Measurements from ENCODE around the gene CEACAM18. TPM values are rescaled to one million over a fixed set of nuclear protein-coding genes. Genes with fewer than 3 reads are reported as not detected.

CEACAM18 gene
- polyA plus RNA-seq, 2 of the 4 experiments (the other 2 are of a cell fraction): not detected

DNA sequence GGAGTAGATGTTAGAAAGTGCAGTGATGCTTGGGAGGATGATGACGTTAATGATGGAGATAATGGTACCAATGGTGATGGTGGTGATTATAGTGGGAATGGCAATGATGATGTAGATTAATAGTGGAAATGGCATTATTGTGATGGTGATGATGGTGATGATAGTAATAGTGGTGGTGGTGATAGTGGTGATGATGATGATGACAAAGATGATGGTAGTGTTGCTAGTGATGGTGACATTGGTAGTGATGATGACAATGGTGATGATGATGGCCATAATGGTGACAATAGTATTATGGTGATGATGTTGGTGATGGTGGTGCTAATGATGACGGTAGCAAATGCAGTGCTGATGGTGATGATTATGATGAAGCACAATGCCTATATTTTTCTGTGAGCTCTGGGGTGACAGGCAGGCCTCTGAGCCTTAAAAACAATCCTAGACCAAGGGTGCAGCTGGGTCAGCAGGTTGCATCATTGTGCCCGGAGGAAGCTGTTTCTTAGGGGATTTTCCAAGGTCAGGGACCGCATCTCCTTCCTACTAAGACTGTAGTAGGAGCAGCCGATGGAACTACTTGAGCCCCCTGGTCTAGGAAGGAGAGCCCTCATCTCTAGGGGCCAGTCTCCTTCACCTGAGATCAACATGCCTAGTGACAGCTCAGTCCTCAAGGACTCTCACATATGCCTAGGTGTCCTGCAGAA is 7.8 kb downstream of the CEACAM18 start:
- Histone ChIP-seq H3K4me3 (no peak overlapping the region), H3K27ac (no peak overlapping the region), H3K4me2 (no peak overlapping the region), H3K4me1 (no peaks in the 10 kb centered on the region), H3K9me3 (peaks cover 14% of the 10 kb centered on the region; the same call in 1 of the 3 replicates)
- 21% methylated on average over 5 of the region's 5 CpGs for WGBS (ENCODE audit: missing lambda C conversion rate)
- DNase-seq (ENCODE audit: low read depth in 1 of 2, low spot score in 1 of 2): no peak
- no peak for ATAC-seq
- TF ChIP-seq ZC3H11A (IDR thresholded peaks at IDR 0.05) (no peak), RCOR1 (IDR thresholded peaks at IDR 0.05; ENCODE audit: low read depth, low read length) (no peak), CHD2 (IDR thresholded peaks at IDR 0.05; ENCODE audit: low read length, partially characterized antibody) (no peak), GATA3 (IDR thresholded peaks at IDR 0.05; ENCODE audit: borderline replicate concordance) (no peak), POLR2A (IDR thresholded peaks at IDR 0.05; ENCODE audit: low read length) (no peak), HEYL (CRISPR knock-in tag; IDR thresholded peaks at IDR 0.05) (no peak), ZFP36 (IDR thresholded peaks at IDR 0.05; ENCODE audit: borderline replicate concordance, partially characterized antibody) (no peak), CEBPB (IDR thresholded peaks at IDR 0.05) (no peak), FOSL2 (IDR thresholded peaks at IDR 0.05) (no peak), FOSL2 (CRISPR knock-in tag; IDR thresholded peaks at IDR 0.05) (no peak)
- ChIA-PET POLR2A (no interaction called here), CTCF (interaction anchor here (0.9 kb wide), 1 partner anchor 13 kb away, joined by 6 read pairs; no protein-coding TSS in a partner anchor)
- FAIRE-seq: no peak

DNA sequence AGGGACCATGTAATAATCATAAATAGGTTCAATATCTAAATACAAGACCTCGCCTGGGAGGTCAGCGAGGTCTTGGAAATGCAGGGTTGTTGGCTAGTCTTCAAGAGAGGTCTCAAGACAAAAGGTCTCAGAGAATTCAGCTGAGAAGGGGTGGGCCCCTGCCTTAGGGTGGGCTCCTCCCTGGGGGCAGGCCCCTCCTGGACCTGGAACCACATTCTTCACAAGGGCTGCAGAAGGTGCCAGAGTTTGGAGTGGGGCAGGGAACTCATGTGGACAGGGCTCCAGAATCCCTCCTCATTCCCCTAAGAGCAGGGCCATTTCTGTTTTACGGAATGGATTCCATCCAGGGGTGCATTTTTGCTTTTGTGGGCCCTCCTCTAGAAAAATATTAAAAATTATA is 10.2 kb downstream of the CEACAM18 start:
- 3% methylated on average over 3 of the region's 3 CpGs for WGBS (ENCODE audit: missing lambda C conversion rate)
- ChIA-PET CTCF (no interaction called here), POLR2A (no interaction called here)
- Histone ChIP-seq H3K9me3 (peaks cover 14% of the 10 kb centered on the region; the same call in 1 of the 3 replicates), H3K4me1 (no peaks in the 10 kb centered on the region), H3K4me3 (no peak overlapping the region), H3K27ac (no peak overlapping the region), H3K4me2 (no peak overlapping the region)
- no peak for TF ChIP-seq PHF8 (IDR thresholded peaks at IDR 0.05; ENCODE audit: borderline replicate concordance, low read depth)
- no peak for TF ChIP-seq GATA3 (IDR thresholded peaks at IDR 0.05; ENCODE audit: borderline replicate concordance)
- no peak for TF ChIP-seq RFX5 (IDR thresholded peaks at IDR 0.05)
- TF ChIP-seq HOXB5 (CRISPR knock-in tag; IDR thresholded peaks at IDR 0.05): no peak
- no peak for TF ChIP-seq MAZ (IDR thresholded peaks at IDR 0.05; ENCODE audit: borderline replicate concordance, low read depth, low read length)
- TF ChIP-seq HEYL (CRISPR knock-in tag; IDR thresholded peaks at IDR 0.05): no peak
- TF ChIP-seq HDAC2 (IDR thresholded peaks at IDR 0.05): no peak
- TF ChIP-seq RNF2 (IDR thresholded peaks at IDR 0.05; ENCODE audit: borderline replicate concordance, low read depth): no peak
- no peak for TF ChIP-seq JUNB (IDR thresholded peaks at IDR 0.05)
- no peak for TF ChIP-seq NFE2L2 (conservative IDR thresholded peaks at IDR 0.05; ENCODE audit: low read length)
- TF ChIP-seq SREBF2 (IDR thresholded peaks at IDR 0.05): no peak
- TF ChIP-seq TP53 (CRISPR knock-in tag; IDR thresholded peaks at IDR 0.05): no peak
- TF ChIP-seq FOSB (CRISPR knock-in tag; IDR thresholded peaks at IDR 0.05): no peak
- no peak for TF ChIP-seq NR3C1 (IDR thresholded peaks at IDR 0.05)
- TF ChIP-seq FOXS1 (CRISPR knock-in tag; IDR thresholded peaks at IDR 0.05): no peak
- TF ChIP-seq NPAS2 (CRISPR knock-in tag; IDR thresholded peaks at IDR 0.05; ENCODE audit: borderline replicate concordance): no peak
- no peak for TF ChIP-seq TFCP2L1 (CRISPR knock-in tag; IDR thresholded peaks at IDR 0.05)
- no peak for TF ChIP-seq RAD21 (conservative IDR thresholded peaks at IDR 0.05 in 1 of 2, IDR thresholded peaks at IDR 0.05 in 1 of 2)
- FAIRE-seq: no peak
- ATAC-seq: no peak
- no peak for DNase-seq (ENCODE audit: low read depth in 1 of 2, low spot score in 1 of 2)

DNA sequence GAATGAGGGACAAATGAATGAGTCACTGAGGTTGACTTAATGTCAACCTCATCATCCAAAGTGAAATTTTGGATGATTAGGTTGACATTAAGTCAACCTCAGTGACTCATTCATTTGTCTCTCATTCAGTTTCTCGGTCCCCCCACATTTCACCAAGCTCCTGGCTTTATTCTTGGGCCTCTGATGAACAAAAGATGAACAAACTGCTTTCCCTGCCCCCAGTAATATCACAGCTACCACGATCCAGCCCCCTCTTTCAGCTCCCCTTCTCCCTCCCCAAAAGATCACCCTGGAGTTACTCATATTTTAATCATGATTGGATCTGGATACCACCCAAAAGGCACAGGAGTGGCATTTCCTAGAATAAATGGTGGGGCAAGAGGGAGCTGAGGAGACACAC is 10.8 kb downstream of the CEACAM18 start:
- Histone ChIP-seq H3K4me1 (no peaks in the 10 kb centered on the region), H3K27ac (no peak overlapping the region), H3K4me3 (no peak overlapping the region), H3K4me2 (no peak overlapping the region), H3K9me3 (peaks cover 14% of the 10 kb centered on the region; the same call in 1 of the 3 replicates)
- ChIA-PET POLR2A (no interaction called here), CTCF (interaction anchor here (0.5 kb wide), 1 partner anchor 168 kb away, joined by 3 read pairs; no protein-coding TSS in a partner anchor)
- 2% methylated on average over 2 of the region's 2 CpGs for WGBS (ENCODE audit: missing lambda C conversion rate)
- TF ChIP-seq MAFK (IDR thresholded peaks at IDR 0.05; ENCODE audit: partially characterized antibody): no peak
- no peak for TF ChIP-seq FOSL2 (IDR thresholded peaks at IDR 0.05)
- 0 out of 2 replicates have a peak, but pooled peaks have one; percentile 18 for TF ChIP-seq FOSL2 (CRISPR knock-in tag; IDR thresholded peaks at IDR 0.05)
- no peak for TF ChIP-seq NR3C1 (IDR thresholded peaks at IDR 0.05)
- no peak for TF ChIP-seq HOXA7 (CRISPR knock-in tag; IDR thresholded peaks at IDR 0.05)
- no peak for TF ChIP-seq ZC3H11A (IDR thresholded peaks at IDR 0.05)
- TF ChIP-seq CEBPB (IDR thresholded peaks at IDR 0.05): no peak
- TF ChIP-seq SREBF2 (IDR thresholded peaks at IDR 0.05): no peak
- no peak for DNase-seq (ENCODE audit: low read depth in 1 of 2, low spot score in 1 of 2)
- ATAC-seq: no peak
- no peak for FAIRE-seq
